Ovary (tissue), 3 donors: ENCODE data around the gene VAC14.

ENCODE experiments used
- CTCF ChIP-seq, 3 donors: fragments of 450-650 bp in 2 of 3; fragments of 200-600 bp in 1 of 3; IDR thresholded peaks; one replicate each; pipeline versions ENCODE4 v1.5.1 to v1.8.0; 2016 to 2022; ENCODE audit warnings: antibody characterized with exemption in 3 of 3, mild to moderate bottlenecking in 1 of 3
- EP300 ChIP-seq: sonication (generic); formaldehyde crosslinking; IDR thresholded peaks from one replicate; pipeline ENCODE4 v1.6.1; 2017; ENCODE audit warnings: antibody characterized with exemption
- donor health status: DM: no; HTN: no; CAD: no.

GRCh38 chr16:70709942-70710341 is 91.0 kb downstream of the VAC14 start:
- TF ChIP-seq CTCF (IDR thresholded peaks at IDR 0.05) (no peak), EP300 (no peak)
